Activated CD4-positive, alpha-beta T cell treated with anti-CD3 and anti-CD28 coated beads, Interleukin-2, amount 50 U/mL, for 1 hour (primary cell): ENCODE results near the gene TRAM2.
"Not testable (repeated sequence)": the region's sequence is repeated elsewhere in the genome, so short reads cannot be mapped to it uniquely, and the experiment has no call there.

Source experiments
- DNase-seq: peaks from one replicate; pipeline ENCODE4 v3.0.0-alpha.2; 2020

The TRAM2 gene

DNA sequence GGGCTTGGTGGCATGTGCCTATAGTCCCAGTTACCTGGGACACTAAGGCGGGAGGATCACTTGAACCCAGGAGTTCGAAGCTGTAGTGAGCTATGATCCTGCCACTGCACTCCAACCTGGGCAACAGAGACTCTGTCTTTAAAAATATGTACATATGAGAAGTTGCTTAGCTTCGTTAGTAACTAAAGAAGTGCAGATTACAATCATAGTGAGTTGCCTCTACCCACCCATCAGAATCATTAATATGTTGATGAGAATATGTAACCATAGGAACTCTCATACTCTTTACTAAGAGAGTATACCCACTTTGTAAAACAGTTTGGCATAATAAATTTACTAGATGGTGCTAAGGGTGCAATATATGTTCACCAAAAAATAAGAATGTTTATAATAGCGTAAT lies 102.7 kb downstream of the TRAM2 start:
- no peak for DNase-seq

DNA sequence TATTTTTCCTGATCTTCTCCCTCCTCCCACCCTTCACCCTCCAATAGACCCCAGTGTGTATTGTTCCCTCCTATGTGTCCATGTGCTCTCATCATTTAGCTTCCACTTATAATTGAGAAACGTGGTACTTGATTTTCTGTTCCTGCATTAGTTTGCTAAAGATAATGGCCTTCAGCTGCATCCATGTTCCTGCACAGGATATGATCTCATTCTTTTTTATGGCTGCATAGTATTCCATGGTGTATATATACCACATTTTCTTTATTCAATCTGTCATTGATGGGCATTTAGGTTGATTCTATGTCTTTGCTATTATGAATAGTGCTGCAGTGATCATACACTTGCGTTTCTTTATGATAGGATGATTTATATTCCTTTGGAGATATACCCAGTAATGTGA lies 115.7 kb downstream of the TRAM2 start:
- not testable (repeated sequence) for DNase-seq

DNA sequence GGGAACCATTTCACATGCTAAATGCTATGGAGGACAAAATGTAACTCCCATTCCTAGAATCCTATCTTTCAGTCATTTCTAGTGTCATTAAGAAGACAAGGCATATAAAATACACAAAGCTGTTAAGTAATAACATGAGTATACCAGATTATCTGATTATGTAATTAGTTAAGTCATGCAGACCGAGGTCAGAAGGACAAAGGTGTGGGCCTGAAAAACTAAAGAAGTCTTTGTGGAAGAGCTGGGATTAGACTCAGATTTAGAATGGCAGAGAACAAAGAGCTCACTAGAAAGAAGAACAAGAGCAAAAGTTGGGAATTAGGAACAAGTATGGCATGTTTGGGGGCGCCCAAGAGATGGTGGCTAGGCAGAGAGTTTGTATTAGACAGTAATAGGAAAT lies 119.8 kb downstream of the TRAM2 start:
- DNase-seq = no peak

DNA sequence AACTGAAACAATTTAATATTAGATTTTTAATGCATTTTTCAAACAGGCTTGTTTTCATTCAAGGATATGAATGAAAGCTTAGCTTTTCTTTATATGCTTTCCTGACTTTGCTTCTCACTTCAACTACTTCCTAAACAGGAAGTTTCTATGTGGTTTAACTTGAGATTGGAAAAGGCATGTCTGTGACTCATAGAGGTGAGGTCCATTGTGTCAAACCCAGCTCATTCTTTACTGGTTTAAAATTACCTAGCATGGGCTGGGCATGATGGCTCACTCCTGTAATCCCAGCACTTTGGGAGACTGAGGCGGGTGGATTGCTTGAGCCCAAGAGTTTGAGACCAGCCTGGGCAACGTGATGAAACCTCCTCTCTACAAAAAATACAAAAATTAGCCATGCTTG lies 122.3 kb downstream of the TRAM2 start:
- DNase-seq = no peak
